ENCODE data around the gene ACTBL2. TPM values are rescaled to one million over a fixed set of nuclear protein-coding genes. Genes with fewer than 3 reads are reported as not detected.

The ACTBL2 gene
- polyA plus RNA-seq, 1 donor (not counting 4 experiments of a cell fraction or from before 2014, with no cell fraction given) = 0.68 TPM

GRCh38 chr5:57488215-57488955 lies 5.8 kb upstream of the ACTBL2 start:
- no peak for FAIRE-seq
- no peak overlapping the region for H3K4me3 ChIP-seq (ENCODE audit: control insufficient read depth in 2 of 3, extremely low read depth in 1 of 3, insufficient read depth in 2 of 3, low read depth in 1 of 3, low read length in 3 of 3)
- H2AFZ ChIP-seq (ENCODE audit: control insufficient read depth, low read length) = no peak overlapping the region
- DNase-seq (ENCODE audit: low read depth, low spot score) = no peak
- H3K4me1 ChIP-seq (ENCODE audit: control insufficient read depth, extremely low read depth, insufficient read depth, low read length) = peaks cover 17% of the 10 kb centered on the region
- no peaks in the 10 kb centered on the region for H3K36me3 ChIP-seq (ENCODE audit: control insufficient read depth in 2 of 2, extremely low read depth in 1 of 2, insufficient read depth in 2 of 2, low read length in 2 of 2)
- no peak for TF ChIP-seq EZH2 (IDR thresholded peaks at IDR 0.05; ENCODE audit: low read length)
- no peak for TF ChIP-seq CTCF (optimal IDR thresholded peaks at IDR 0.05 in 1 of 3, IDR thresholded peaks at IDR 0.05 in 1 of 3, conservative IDR thresholded peaks at IDR 0.05 in 1 of 3; ENCODE audit: extremely low read depth in 1 of 3, insufficient read depth in 2 of 3, low read length in 3 of 3)
- H3K79me2 ChIP-seq (ENCODE audit: control insufficient read depth, insufficient read depth, low read length) = no peaks in the 10 kb centered on the region
- no peaks in the 10 kb centered on the region for H3K9me1 ChIP-seq (ENCODE audit: control insufficient read depth, extremely low read depth, insufficient read depth, low read length)
- no peaks in the 10 kb centered on the region for H3K9me3 ChIP-seq (ENCODE audit: control insufficient read depth, low read depth, low read length)
- peak overlapping the region; percentile 13 for H3K4me2 ChIP-seq (ENCODE audit: control insufficient read depth, extremely low read depth, insufficient read depth, low read depth, low read length)
- H3K27me3 ChIP-seq (ENCODE audit: control insufficient read depth, extremely low read depth, insufficient read depth, low read length) = no peaks in the 10 kb centered on the region
- no peak overlapping the region for H3K9ac ChIP-seq (ENCODE audit: control insufficient read depth, extremely low read depth, insufficient read depth, low read length)
- no peak overlapping the region for H3K27ac ChIP-seq (ENCODE audit: control insufficient read depth, insufficient read depth, low read length)
- H4K20me1 ChIP-seq (ENCODE audit: control insufficient read depth, extremely low read depth, insufficient read depth, low read length) = no peaks in the 10 kb centered on the region
- dilution Hi-C loops (cut with MboI; ENCODE audit: extremely low pct_ligation_motif_present, low sequenced_read_pairs) = no loop called here

DNA sequence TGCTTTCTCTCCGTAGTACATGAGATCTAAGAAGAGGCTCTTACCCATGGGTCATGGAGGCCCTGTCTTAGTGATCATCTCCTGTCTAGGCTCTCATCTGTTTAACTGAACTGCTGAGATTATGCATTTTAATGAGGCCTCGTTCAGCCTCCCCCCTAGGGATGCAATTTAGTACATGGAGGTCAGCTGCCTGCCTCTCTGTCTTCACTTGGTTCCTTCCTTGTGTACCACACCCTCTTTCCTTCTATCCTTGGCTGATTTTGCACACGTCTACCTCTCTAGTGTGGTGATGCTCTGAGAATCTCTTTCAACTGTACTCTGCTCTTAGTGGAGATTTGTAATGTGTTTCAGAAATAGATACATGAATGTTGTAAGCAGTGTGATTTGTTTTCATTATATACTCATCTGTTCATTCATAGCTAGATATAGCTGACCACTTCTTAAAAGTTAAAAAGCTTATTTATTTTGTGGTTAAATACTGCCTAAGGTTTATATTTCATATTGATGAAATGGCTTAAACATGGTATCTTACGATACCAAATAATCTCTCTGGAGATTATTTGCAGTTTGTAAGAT lies 3.5 kb upstream of the ACTBL2 start:
- FAIRE-seq (no peak), DNase-seq (ENCODE audit: low read depth, low spot score) (no peak)
- no peaks in the 10 kb centered on the region for H3K9me3 ChIP-seq (ENCODE audit: control insufficient read depth, low read depth, low read length)
- dilution Hi-C loops (cut with MboI; ENCODE audit: extremely low pct_ligation_motif_present, low sequenced_read_pairs) = no loop called here
- no peaks in the 10 kb centered on the region for H3K27me3 ChIP-seq (ENCODE audit: control insufficient read depth, extremely low read depth, insufficient read depth, low read length)
- H3K4me1 ChIP-seq (ENCODE audit: control insufficient read depth, extremely low read depth, insufficient read depth, low read length) = peaks cover 14% of the 10 kb centered on the region
- H3K4me2 ChIP-seq (ENCODE audit: control insufficient read depth, extremely low read depth, insufficient read depth, low read depth, low read length) = no peak overlapping the region
- no peak overlapping the region for H3K27ac ChIP-seq (ENCODE audit: control insufficient read depth, insufficient read depth, low read length)
- no peaks in the 10 kb centered on the region for H4K20me1 ChIP-seq (ENCODE audit: control insufficient read depth, extremely low read depth, insufficient read depth, low read length)
- no peak overlapping the region for H3K9ac ChIP-seq (ENCODE audit: control insufficient read depth, extremely low read depth, insufficient read depth, low read length)
- TF ChIP-seq CTCF (optimal IDR thresholded peaks at IDR 0.05 in 1 of 3, IDR thresholded peaks at IDR 0.05 in 1 of 3, conservative IDR thresholded peaks at IDR 0.05 in 1 of 3; ENCODE audit: extremely low read depth in 1 of 3, insufficient read depth in 2 of 3, low read length in 3 of 3) (no peak), EZH2 (IDR thresholded peaks at IDR 0.05; ENCODE audit: low read length) (no peak)
- H3K36me3 ChIP-seq (ENCODE audit: control insufficient read depth in 2 of 2, extremely low read depth in 1 of 2, insufficient read depth in 2 of 2, low read length in 2 of 2) = no peaks in the 10 kb centered on the region
- no peaks in the 10 kb centered on the region for H3K79me2 ChIP-seq (ENCODE audit: control insufficient read depth, insufficient read depth, low read length)
- H3K4me3 ChIP-seq (ENCODE audit: control insufficient read depth in 2 of 3, extremely low read depth in 1 of 3, insufficient read depth in 2 of 3, low read depth in 1 of 3, low read length in 3 of 3) = no peak overlapping the region
- no peaks in the 10 kb centered on the region for H3K9me1 ChIP-seq (ENCODE audit: control insufficient read depth, extremely low read depth, insufficient read depth, low read length)
- H2AFZ ChIP-seq (ENCODE audit: control insufficient read depth, low read length) = no peak overlapping the region

Data from keratinocyte (primary cell).